ENCODE data around the gene SDCCAG8. TPM values are rescaled to one million over a fixed set of nuclear protein-coding genes. Genes with fewer than 3 reads are reported as not detected.

The SDCCAG8 gene
- total RNA-seq, 1 experiment from 2014 or later = 18.7 TPM

- DNase-seq (ENCODE audit: low spot score) = peak; percentile 24
- in situ Hi-C loops (cut with HindIII; ENCODE audit: low sequenced_read_pairs) = no loop called here
These were observed 2.5 kb upstream of the SDCCAG8 start for GRCh38 chr1:243253211-243253925.

- in situ Hi-C loops (cut with HindIII; ENCODE audit: low sequenced_read_pairs) = no loop called here
- DNase-seq (ENCODE audit: low spot score) = no peak
These were observed 2.0 kb upstream of the SDCCAG8 start for GRCh38 chr1:243253926-243254232.

DNA sequence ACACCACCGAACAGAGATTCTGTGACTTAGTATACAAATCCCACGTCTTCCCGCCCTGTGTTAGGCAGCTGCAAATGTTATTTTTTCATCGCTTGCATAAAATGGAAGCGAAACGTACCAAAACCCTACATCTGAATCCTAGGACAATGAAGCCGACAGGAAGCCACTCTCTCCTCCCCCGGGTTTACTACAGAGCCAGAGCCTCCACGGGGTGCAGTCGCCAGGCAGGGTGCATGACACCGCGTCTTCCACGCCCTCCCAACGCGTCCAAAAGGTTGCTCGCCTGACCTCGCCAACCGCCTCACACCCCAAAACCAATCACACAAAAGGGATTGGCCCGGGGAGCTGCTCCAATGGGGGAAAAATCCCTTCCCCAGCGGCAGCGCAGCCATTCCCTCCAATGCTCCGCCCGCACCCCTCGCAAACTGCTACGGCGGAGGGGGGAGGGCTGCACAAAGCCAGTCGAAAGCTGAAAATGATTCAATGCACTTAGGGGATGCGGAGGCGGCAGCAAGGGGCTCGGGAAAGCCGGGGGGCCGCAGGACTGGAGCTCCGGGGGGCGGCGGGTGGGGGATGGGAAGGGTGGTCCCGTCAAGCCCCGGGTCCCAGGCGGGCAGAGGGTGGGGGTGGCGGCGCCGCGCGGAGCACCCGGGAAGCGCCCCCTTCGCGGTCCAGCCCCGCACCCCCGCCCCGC lies 1.5 kb upstream of the SDCCAG8 start:
- peak; percentile 66 for DNase-seq (ENCODE audit: low spot score)
- in situ Hi-C loops (cut with HindIII; ENCODE audit: low sequenced_read_pairs) = no loop called here

- peak; percentile 98 for DNase-seq (ENCODE audit: low spot score)
- in situ Hi-C loops (cut with HindIII; ENCODE audit: low sequenced_read_pairs) = no loop called here
These were observed 682 bp upstream of the SDCCAG8 start, which contains the start of gene CEP170 for GRCh38 chr1:243254927-243255790. Gene CEP170 (minus strand): TSS chr1:243255281. CDS start chr1:243225280, 30,001 bp downstream.

DNA sequence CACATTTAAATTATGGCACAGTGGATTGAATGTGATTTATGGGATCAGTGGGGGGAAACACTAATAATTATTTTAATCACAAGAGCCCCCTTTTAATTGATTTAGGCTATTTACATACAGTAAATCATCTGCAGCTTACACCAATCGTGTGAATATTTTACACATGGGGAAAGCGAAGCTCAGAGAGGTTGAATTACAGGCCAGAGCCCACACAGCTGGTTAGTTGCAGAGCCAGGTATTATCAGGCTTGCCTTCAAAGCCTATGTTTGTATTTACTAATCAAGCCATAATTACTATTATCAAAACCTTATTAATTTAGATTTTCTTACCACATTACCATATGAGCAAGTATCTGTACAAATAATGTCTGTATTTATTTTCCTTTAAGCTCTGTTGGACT lies 749 bp downstream of the SDCCAG8 start:
- DNase-seq (ENCODE audit: low spot score) = no peak
- in situ Hi-C loops (cut with HindIII; ENCODE audit: low sequenced_read_pairs) = no loop called here

- in situ Hi-C loops (cut with HindIII; ENCODE audit: low sequenced_read_pairs) = no loop called here
- DNase-seq (ENCODE audit: low spot score) = no peak
These were observed 1.3 kb downstream of the SDCCAG8 start for GRCh38 chr1:243257189-243257588.

DNA sequence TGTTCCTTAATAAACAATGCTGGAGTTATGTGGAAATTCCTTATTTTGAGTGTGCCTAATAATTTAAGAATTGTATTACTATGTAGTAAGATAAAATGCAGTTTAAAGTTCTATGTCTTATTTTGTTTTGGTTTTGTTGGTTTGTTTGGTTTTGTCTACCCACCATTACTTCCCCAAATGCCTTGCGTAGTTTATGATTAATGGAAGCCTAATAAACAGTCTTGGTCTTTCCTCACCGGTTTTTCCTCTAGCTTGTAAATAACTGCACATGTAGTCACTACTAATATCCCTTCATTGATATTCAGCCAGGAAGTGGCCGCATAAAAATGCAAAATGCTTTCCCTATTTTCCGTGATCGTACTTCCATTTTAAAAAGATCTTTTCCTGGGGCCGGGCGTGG lies 2.9 kb downstream of the SDCCAG8 start:
- in situ Hi-C loops (cut with HindIII; ENCODE audit: low sequenced_read_pairs) = no loop called here
- no peak for DNase-seq (ENCODE audit: low spot score)

GRCh38 chr1:243260221-243260880 lies 4.5 kb downstream of the SDCCAG8 start:
- no peak for DNase-seq (ENCODE audit: low spot score)
- in situ Hi-C loops (cut with HindIII; ENCODE audit: low sequenced_read_pairs) = no loop called here

DNA sequence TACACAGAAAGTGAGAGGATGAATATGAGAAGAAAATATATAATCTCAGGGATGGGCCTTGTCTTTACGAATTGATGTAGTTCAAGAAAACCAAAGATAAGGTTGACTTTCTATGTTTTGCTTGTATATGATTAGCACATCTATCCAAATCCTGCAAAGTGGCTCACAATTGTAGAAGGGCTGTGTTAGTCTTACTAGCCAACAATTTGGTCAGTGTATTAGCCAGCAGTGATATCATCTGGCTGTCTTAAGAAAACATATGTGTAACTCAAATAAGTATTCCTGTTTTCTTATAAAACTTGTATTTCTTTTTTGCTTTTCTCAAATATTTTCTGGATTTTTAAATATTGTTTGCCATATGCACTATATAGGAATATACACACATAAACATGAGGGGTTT lies 5.5 kb downstream of the SDCCAG8 start:
- no peak for DNase-seq (ENCODE audit: low spot score)
- in situ Hi-C loops (cut with HindIII; ENCODE audit: low sequenced_read_pairs) = no loop called here

- DNase-seq (ENCODE audit: low spot score) = no peak
These were observed 8.9 kb downstream of the SDCCAG8 start for GRCh38 chr1:243264717-243265116.

DNA sequence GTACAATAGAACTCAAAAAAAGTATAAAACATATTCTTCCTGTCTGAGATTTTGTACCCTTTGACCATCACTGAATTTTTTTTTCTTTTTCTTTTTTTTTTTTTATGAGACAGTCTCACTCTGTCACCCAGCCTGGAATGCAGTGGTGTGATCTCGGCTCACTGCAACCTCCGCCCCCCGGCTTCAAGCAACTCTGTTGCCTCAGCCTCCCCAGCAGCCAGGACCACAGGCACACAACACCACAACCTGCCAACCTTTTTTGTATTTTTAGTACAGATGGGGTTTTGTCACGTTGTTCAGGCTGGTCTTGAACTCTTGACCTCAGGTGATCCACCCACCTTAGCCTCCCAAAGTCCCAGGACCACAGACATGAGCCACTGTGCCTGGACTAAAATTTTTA lies 10.4 kb downstream of the SDCCAG8 start:
- in situ Hi-C loops (cut with HindIII; ENCODE audit: low sequenced_read_pairs) = no loop called here

More at GRCh38 chr1:243264717-243265116, 8.9 kb downstream of the SDCCAG8 start:
- in situ Hi-C loops (cut with HindIII; ENCODE audit: low sequenced_read_pairs) = no loop called here

GRCh38 chr1:243267471-243267880 lies 11.6 kb downstream of the SDCCAG8 start:
- DNase-seq (ENCODE audit: low spot score) = no peak
- in situ Hi-C loops (cut with HindIII; ENCODE audit: low sequenced_read_pairs) = no loop called here

More for the DNA sequence above, 10.4 kb downstream of the SDCCAG8 start:
- DNase-seq (ENCODE audit: low spot score) = no peak

GRCh38 chr1:243267914-243268653 lies 12.2 kb downstream of the SDCCAG8 start:
- in situ Hi-C loops (cut with HindIII; ENCODE audit: low sequenced_read_pairs) = no loop called here
- no peak for DNase-seq (ENCODE audit: low spot score)

DNA sequence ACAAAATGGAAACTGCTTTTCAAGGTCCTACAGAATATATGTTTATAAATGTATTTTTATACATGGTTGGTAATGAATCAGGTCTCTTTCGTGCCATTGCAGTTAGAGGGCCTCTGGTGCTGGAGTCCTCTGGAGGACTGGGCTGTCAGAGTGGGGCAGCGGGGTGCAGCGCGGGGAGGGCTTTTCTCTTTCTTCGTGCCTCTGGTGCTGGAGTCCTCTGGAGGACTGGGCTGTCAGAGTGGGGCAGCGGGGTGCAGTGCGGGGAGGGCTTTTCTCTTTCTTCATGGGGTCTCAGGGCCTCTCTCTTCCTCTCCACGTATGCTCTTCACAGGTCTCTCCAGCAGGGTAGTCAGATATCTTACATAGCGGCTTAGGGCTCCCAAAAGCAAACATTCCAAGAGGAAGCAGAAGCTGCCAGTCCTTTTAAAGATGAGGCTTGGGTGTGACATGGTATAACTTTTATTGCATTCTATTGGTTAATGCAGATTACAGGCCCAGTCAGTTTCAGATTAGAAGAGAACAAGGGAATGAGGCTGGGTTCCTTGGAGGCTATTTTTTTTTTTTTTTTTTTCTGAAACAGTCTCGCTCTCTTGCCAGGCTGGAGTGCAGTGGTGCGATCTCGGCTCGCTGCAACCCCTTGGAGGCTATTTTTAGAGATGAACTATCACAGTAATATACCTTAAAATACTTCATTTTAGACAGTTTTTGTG lies 13.1 kb downstream of the SDCCAG8 start:
- DNase-seq (ENCODE audit: low spot score) = no peak
- in situ Hi-C loops (cut with HindIII; ENCODE audit: low sequenced_read_pairs) = no loop called here

- no peak for DNase-seq (ENCODE audit: low spot score)
- in situ Hi-C loops (cut with HindIII; ENCODE audit: low sequenced_read_pairs) = no loop called here
These were observed 13.6 kb downstream of the SDCCAG8 start for GRCh38 chr1:243269461-243269801.

- no peak for DNase-seq (ENCODE audit: low spot score)
- in situ Hi-C loops (cut with HindIII; ENCODE audit: low sequenced_read_pairs) = no loop called here
These were observed 14.4 kb downstream of the SDCCAG8 start for GRCh38 chr1:243270097-243270864.

DNA sequence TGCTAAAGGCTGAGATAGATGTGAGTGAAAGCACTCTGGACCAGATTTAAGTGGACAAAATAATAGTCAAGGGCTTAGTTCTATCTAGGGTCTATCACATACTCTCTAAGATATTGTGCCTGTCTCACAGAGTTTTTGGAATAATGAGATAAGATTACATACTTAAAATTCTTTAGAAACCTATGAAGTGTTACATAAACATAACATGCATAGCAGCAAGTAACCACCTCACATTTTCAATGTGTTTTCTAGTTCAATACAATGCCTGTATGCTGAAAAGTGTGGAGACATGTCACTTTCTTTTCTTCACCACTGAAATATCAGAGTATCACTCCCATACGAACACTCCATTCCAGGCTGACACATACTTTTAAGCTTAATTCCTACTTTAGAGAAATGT lies 16.2 kb downstream of the SDCCAG8 start:
- DNase-seq (ENCODE audit: low spot score) = no peak
- in situ Hi-C loops (cut with HindIII; ENCODE audit: low sequenced_read_pairs) = no loop called here

DNA sequence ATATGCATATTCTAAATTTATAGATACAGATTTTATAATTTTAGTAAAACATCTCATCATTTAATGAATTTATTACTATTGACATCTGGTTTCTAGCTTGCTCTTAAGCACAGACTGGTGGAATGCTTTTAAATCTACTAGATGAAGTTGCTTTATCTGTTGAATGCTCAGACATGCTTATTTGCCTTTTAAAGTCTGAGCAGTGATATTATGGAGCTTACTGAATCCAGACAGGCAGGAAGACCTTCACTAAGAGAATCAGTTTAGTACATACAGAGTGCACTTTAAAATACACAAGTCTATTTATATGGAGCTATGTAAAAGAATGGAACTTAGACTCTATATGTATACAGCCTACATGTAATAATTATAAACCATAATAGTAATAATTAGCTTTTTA lies 16.6 kb downstream of the SDCCAG8 start:
- in situ Hi-C loops (cut with HindIII; ENCODE audit: low sequenced_read_pairs) = no loop called here
- DNase-seq (ENCODE audit: low spot score) = no peak

Measured in G401 (cell line).